GM18517 (cell line): ENCODE measurements around the gene RNF123.

Experiments used
- ATAC-seq: cut with Tn5 transposase; IDR thresholded peaks from one replicate; pipeline ENCODE4 v1.9.1; 2021; ENCODE audit warnings: mild to moderate bottlenecking, moderate library complexity; ENCODE audit not compliant: unreplicated experiment

The RNF123 gene

DNA sequence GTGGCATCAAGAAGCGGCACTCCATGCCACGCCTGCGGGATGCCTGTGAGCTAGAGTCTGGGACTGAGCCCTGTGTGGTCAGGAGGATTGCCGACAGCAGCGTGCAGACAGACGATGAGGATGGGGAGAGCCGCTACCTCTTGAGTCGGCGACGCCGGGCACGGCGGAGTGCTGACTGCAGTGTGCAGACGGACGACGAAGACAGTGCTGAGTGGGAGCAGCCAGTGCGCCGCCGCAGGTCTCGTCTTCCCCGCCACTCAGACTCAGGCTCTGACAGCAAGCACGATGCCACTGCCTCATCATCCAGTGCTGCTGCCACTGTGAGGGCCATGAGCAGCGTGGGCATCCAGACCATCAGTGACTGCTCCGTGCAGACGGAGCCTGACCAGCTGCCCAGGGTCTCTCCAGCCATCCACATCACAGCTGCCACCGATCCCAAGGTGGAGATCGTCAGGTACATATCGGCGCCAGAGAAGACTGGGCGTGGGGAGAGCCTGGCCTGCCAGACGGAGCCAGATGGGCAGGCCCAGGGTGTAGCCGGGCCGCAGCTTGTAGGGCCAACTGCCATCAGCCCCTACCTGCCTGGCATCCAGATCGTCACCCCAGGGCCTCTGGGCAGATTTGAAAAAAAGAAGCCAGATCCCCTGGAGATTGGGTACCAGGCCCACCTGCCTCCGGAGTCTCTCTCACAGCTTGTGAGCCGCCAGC, 32.0 kb upstream of the RNF123 start:
- ATAC-seq: no peak

DNA sequence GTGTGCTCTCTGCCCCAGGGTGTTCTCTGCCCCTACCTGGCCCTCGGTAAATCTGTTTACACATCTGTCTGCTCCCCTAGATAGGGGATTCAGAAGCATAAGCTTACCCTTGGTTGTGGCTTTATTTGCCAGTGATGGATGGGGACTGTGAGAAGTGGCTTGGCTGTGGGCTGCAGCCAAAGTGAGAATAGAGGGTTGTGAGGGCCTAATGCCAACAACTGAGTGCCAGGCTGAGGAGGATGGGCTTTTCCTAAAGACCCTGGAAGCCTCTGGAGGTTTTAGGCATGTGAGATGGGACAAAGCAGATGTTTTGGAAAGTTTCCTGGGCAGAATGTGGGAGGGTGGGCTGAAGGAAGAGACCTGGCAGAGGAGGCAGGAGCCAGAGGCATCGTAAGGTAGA, 30.6 kb upstream of the RNF123 start:
- no peak for ATAC-seq

DNA sequence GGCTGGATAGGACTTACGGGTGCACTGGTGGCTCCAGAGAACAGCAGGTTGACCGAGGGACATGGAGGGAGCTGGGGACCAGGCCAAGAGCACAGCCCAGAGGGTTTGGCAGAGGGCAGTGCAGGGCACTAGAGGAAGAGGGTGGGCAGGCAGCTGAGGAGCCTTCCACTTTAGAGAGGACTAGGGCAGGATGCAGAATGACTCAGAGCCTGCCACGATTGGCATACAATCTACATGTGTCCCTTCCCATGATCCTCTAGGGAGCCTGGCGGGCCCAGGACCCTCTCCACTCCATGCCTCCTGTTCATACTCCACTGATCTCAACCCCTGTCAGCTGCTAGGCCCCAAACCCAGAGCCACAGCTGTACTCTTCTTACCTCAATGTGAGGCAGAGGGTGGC, 29.6 kb upstream of the RNF123 start:
- no peak for ATAC-seq

DNA sequence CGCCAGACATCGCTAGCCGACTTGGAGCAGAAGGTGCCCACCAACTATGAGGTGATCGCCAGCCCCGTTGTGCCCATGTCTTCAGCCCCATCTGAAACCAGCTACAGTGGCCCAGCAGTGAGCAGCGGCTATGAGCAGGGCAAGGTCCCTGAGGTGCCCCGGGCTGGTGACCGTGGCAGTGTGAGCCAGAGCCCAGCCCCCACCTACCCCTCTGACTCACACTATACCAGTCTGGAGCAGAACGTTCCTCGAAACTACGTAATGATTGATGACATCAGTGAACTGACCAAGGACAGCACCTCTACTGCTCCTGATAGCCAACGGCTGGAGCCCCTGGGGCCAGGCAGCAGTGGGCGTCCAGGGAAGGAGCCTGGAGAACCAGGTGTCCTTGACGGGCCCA, 28.1 kb upstream of the RNF123 start:
- no peak for ATAC-seq

DNA sequence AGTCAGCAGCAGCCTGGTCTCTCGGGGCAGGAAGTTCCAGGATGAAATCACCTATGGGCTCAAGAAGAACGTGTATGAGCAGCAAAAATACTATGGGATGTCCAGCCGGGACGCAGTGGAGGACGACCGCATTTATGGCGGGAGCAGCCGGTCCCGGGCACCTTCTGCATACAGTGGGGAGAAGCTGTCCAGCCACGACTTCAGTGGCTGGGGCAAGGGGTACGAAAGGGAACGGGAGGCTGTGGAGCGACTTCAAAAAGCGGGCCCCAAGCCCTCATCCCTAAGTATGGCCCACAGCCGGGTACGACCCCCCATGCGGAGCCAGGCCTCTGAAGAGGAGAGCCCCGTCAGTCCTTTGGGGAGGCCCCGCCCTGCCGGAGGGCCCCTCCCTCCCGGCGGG, 27.3 kb upstream of the RNF123 start:
- ATAC-seq: no peak

DNA sequence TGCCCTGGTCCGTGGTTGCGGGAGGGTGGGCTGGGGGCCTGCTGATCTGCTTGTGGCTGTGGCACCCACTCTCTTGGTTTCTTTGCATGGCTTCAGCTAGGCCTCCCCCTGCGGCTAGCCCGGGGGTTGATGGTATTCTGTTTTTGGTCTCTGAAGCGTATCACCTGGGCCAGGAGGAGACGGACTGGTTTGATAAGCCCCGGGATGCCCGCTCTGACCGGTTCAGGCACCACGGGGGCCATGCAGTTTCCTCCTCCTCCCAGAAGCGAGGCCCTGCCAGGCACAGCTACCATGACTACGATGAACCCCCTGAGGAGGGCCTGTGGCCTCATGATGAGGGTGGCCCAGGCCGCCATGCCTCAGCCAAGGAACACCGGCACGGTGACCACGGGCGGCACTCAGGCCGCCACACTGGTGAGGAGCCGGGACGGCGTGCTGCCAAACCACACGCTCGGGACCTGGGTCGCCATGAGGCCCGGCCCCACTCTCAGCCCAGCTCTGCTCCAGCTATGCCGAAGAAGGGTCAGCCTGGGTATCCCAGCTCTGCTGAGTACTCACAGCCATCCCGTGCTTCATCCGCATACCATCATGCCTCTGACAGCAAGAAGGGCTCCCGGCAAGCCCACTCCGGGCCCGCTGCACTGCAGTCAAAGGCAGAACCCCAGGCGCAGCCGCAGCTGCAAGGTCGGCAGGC, 26.5 kb upstream of the RNF123 start:
- ATAC-seq: no peak

DNA sequence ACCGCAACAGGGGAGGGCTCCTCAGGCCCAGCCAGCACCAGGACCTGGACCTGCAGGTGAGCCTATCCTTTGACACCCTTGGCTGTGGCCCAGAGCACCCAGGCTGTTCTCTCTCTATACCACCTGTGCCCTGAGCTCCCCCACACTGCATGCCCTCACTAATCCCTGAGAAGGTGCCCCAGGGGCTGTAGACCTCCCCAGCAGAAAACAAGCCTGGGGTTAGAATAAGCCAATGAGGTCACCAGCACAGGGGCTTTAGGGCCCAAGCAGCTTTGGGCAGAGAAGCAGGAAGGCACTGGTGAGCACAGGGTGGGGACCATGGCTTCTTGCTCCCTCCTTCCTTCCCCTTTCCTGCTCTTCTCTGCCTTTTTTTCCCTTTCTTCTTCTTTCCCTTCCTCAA, 25.5 kb upstream of the RNF123 start:
- ATAC-seq: no peak

DNA sequence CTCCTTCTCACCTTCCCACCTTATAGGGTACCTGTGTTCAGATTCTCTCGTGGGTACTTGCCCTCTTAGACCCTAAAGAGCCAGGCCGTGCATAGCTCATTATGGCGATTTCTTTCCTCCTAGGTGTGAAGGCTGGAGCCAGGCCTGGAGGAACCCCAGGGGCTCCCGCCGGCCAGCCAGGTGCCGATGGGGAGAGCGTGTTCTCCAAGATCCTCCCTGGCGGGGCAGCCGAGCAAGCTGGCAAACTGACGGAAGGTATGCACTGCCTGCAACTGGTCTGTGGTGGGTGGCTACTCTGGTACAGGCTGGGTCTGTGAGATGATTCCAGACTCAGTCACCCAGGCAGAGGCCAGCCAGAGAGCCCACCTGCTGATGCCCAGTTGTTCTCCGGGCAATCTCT, 25.1 kb upstream of the RNF123 start:
- ATAC-seq: no peak

DNA sequence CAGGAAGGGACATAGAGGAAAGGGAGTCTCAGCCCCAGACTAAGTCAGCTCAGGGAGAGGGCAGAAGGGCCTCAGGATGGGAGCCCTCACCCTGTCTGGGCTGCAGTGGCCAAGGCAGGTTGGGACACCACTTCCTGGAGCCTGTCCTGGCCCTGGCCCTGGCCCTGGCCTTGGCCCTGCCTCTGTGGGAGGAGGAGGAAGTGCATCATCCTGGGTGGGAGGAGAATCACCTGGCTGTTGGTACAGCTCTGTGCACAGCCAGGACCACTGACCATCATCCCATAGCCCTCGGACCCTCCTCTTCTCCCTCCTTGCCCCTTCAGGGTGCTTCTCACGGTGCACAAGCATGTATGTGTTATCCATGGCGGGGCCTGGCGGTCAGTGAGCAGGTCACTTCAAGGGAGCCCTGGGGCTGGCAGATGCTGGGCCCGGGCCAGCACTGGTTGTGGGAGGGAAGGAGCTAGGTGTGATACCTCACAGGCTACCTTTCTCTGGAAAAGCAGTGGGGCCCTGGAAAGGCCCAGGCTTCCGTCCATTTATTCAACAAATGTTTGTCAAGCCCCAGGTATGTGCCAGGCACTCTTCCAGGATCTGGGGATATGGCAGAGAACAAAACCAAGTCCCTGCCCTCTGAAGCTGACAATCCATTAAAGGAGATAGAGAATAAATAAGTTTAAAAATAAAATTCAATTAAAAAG, 23.4 kb upstream of the RNF123 start:
- ATAC-seq: no peak

DNA sequence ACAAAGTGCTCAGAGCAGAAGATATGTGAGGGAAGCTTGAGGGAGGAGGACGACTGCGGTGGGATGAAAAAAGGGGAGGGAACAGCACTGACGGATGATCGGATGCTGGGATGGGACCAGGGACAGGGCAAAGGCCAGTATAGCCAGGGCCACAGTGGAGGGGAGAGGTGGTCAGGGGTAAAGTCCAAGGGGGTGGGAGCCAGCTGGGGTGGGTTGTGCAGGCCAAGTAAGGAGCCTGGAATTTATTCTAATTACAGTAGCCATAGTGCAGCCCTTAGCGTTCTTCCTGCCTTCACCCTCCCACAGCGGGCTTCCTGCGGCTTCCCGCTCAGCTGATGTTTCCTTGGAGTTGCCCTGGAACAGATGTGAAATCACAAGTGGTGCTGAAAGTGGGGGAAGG, 22.8 kb upstream of the RNF123 start:
- no peak for ATAC-seq

DNA sequence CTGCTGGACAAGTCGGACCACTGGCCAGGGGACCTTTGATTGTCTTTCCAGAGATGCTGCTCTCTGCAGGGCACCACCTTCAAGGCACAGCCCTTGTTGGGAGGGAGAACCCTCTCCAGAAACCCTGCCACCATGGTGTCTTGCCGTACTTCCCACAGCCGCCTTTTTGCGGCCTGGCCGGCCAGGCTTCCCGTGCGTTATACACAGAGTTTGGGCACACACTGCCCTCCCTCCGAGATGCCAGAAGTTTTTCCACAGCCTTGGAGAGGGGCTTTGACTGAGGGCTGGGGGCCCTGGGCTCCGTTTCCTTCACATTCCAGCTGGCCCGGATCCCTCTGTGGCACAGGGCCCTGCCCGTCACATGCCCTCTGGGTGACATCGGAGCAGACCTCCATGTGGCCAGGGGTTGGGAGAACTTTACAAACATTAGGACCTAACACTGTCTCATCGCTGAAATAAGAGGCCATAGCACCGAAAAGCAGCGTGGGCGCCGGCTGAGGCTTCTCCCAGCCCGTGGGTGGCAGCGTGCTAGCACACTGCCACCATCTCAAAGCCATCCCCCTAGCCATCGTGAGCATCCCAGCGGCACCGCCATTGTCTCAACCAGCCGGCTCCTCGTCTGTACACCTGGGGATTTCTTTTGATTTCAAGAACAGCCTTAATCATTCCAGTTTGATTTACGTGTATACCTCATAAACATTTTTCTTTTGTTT, 21.5 kb upstream of the RNF123 start:
- ATAC-seq: no peak

DNA sequence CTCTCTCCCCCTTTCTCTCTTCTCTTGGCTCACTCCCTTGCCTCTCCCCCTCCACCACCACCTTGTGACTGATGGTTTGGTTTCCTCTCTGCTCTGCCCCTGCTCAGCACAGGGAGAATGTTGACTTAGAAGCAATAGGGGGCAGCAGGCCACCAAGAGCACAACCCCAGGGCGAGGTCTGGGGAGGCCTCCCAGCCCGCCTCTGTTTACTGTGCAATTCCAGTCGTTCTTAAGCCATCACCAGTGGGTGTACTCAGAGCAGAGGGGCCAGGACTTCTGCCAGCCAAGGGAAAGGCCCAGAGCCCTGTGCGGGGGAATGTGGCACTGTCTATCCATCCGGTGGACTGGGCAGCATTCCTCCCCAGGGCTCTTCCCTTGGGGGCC, 21.0 kb upstream of the RNF123 start:
- no peak for ATAC-seq

DNA sequence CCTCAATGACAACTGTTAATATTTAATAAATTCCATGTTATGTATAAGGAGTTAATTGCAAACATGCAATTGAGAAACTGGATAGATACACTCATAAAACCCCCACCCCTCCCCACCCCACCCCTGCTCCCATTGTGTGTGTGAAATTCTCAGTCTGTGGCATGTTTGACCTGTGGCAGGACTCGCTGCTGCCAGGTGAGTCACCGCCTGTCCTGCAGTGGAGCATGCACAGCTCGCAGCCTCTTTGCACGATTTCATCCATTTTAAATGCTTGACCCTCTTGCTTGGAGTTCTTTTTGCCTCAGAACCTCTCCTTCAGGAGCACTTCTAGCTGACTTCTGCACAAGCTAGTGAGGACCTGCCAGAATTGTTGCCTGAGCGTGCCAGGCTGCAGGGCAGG, 20.5 kb upstream of the RNF123 start:
- no peak for ATAC-seq

DNA sequence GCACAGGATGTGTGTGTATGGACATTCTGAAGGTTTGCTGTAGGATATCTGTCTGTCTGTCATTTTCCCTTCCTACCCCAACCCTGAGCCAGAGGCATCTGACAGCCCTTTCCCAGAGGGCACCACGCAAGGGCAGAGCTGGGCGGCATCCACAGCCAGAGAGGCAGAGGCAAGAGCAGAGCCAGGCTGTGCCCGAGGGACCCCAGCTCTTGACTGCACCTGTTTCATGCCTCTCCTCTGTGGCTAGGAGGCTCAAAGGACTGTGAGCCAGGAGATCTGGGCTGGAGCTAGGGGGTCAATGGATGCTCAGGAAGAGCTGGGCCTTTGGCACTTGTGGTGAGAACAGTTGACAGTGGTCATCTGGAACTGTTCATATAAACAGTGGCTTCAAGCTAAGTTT, 20.0 kb upstream of the RNF123 start:
- ATAC-seq: no peak

DNA sequence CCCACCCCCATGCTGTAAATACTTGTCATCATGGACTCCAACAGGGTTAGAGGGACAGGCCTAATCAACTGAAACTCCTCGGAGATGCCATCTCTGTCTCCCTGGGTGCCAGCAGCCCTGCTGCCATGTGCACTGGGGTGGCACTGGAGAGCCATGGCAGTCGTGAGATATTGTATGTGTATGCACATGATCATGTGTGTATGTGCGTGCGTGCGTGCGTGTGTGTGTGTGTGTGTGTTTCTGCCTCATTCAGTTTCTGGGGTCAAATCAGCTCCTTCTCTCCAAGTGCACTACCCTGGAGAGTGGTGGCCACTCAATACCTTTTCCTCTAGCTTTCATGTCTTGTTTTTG, 18.4 kb upstream of the RNF123 start:
- ATAC-seq: no peak

DNA sequence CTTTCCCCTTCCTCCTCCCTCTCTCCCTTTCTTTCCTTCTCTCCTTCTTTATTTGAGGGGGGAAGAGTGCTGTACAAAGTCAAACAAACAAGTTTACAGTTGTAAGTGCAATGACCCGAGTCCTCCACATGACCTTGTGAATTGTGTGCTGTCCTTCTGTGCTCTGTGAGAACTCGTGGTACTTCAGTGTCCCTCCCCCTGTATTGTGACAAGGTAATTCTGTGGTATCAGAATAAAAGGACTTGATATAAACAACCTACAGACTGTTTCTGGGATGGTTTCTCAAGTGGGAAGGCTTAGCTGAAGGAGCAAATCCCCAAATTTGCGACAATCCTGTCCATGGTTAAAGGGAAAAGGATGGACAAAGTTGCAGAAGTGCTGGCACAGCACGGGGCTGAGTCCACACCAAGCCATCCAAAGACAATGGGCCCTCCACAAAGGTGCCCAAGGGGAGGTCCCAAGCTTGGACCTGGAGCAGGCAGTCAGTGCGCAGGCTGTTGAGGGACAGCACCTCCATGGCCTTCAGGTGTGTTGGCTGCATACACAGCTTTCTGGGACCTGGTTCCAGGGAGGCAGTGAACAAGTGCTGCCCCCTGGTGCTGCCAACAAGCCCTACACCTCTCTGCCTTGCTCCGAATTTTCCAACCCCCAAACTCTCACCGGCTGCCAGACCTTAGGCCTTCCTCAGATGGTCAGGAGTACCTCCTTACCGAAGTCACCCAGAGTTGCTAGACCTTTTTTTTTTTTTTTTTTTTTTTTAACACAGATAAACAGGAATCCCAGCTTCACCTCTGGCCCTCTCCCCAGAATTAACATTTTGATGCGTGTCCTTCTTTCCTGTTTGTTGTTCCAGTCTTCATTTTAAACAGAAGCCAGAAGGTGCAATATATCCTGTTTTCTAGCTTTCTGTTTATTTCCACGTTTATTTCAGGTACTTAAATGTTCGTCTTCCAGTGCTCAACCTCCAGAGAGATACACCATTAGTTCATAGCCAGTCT, 17.8 kb upstream of the RNF123 start:
- ATAC-seq: no peak

DNA sequence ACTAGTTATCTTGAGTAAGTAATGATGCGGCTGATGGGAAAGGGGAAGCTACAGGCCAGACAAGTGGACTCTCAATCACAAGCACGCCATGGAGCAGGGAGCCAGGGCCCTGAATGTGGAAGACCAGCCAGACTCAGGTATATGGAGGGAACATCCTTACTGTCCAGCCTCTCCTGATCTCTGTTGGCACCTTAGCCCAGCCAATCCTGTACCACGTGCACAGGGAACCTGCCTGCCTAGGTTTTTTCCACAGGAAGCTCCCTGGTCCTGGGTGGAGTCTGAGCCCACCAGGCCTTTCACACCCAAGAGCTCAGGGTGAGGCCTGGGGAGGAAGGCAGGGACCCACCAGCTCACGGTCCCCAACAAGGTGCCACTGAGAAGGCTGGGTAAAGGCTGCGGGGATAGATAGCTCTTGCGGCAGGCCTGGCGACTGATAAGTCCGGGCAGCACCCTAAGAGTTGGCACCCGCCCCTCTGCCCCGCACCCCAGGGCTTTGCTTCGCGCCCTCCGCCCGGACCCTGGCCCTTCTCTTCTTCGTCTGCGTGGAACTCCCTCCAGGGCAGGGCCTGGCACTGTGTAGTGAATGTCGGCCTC, 16.1 kb upstream of the RNF123 start:
- no peak for ATAC-seq

DNA sequence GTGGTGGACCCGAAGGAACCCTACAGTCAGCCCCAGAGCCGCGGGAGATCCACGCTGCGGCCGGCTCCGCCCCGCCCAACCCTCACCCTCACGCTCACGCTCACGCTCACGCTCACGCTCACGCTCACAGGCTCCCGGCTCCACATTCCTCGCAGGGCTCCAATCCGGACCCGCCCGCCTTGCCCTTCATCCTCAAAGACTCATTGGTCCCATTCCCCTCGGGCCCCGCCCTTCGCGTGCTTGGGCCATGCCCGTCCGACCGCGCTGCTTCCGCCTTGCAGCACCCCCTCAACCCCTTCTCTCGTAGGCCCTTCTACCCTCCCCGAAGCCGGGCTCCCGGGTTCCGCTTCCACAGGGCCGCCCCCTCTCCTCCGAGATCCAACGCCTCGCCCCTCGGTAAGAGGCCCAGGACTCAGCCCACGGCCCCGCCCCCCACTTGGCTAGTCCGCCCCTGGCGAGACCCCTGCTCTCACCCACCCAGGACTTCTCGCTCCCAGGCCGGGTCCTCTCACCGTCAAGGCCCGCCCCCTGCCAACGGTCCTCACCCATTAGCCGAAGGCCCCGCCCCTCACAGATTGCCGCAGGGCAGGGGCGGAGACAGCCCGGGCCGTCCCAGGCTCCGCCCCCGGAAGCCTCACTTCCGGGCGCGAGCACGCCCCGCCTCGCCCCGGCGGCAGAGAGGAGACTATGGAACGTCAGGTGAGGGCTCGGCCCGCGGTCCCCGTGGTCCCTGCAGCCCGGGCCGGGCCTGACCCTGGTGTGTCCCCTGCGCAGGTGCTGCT, 15.5 kb upstream of the RNF123 start, which contains the start of gene APEH:
TSS of gene APEH (plus strand) at position 637 of the 782 bp plus-strand sequence. CDS start at position 688, 51 bp downstream.
- peak; percentile 73 for ATAC-seq

DNA sequence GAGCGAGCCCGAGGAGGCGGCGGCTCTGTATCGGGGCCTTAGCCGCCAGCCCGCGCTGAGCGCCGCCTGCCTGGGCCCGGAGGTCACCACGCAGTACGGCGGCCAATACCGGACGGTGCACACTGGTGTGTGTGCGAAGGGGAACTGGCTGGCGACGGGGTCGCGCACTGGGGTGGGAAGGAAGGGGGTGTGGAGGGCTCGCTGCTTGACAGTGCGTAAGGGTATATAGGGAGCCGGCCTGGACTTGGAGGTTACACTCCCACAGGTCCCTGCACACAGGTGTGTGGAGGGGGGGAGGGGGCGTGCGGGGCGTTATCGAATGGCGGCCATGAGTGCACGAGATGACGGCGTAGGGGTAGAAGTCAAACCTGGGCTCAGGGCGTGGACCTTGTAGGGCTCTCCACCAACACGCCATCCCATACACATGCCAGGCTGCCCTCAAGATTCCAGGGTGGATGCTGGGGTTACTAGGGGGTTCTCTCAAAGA, 14.8 kb upstream of the RNF123 start:
- ATAC-seq: peak; percentile 37
